NCI-H69 (cell line): ENCODE results near the gene NIPSNAP3A.

Source experiments
- DNase-seq: peaks from one replicate; lab custom pipeline; 2025; lab: John Stamatoyannopoulos, UW

NIPSNAP3A gene

DNA sequence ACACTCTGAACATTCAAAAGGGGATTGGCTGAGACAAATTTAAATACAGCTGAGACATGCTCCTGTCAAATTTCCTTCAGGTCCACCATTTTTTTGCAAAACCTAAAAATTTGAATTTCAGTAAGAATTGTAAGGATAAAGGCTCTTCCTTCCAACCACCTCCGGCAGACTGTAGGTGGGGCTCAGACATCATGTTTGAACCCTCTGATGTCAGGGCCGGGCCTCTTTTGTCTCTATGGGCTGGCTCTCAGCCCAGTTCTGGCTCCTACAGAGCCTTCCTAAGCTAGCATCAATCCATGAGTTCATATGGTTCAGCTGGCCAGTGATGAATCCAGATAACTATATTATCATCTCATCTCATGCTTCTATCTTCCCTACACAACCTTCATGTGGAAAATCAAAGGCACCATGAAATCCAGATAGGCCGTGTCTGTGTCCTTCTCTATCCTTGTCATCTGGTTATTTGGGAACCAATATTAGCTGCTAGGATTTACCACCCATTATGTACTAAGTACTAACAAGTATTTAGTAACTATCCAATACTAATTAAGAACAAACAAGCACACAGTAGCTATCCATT is 60.6 kb downstream of the NIPSNAP3A start:
- peak; percentile 90 for DNase-seq
